ENCODE results near the gene EN1.
A peak's percentile ranks its signal among the peaks of the same experiment; 100 is the strongest.

Gene EN1

GRCh38 chr2:118816669-118817068, 30.8 kb downstream of the EN1 start:
- no peak for DNase-seq

GRCh38 chr2:118815731-118816130, 31.7 kb downstream of the EN1 start:
- DNase-seq, result no peak

DNA sequence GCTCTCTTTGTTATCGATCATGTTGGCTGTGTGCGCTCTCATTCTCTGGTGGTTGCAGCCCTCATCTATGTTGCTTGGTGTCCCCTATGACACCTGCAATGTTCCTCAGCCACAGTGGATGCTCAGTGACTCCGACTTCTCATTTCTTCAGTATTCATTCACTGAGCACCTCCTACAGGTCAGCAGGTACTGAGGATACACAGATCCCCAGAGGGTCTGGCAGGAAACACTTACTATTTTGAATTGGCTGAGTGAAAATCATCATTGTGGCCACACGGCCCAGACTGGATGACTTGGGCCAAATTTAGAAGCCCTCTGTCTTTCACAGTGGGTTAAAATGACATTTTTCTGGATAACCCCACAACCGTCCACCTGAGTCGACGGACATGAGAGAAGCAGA, 32.1 kb downstream of the EN1 start:
- DNase-seq, result no peak

- DNase-seq, result no peak
Measured at GRCh38 chr2:118814368-118814767, 33.1 kb downstream of the EN1 start.

DNA sequence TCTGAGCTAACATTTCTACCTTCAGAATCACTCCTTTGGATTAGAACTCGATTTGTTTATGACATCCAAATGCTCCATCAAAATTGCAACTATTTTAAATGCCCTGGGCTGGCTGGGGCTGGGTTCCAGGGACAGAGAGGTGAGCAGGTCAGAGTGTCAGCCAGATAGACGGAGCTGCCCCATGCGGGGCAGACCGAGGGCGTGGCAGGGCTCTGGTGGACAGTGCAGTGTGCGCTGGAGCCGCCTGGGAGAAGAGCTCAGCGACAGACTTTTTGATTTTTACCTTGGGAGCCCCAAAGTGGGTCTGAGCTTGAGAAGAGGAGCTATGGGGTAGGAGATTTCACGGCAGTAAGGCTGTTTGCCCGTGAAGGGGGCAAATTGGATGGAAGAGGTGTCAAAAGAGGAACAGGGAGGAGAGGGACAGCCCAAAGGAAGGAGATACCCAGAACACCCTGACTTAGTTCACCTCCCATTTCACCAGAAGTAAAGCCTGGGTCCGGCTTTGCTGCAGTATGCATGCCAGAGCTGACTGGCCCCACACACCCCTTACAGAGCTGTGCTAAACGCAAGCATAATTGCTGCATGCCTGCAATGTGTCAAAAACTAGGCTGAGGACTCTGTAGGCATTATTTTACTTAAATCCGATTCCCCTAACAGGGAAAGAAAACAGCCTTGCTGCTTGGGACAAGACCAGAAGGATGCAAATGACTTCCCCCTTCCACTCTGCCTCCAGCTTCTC, 33.7 kb downstream of the EN1 start:
- DNase-seq, result no peak

GRCh38 chr2:118813111-118813510, 34.3 kb downstream of the EN1 start:
- no peak for DNase-seq

DNA sequence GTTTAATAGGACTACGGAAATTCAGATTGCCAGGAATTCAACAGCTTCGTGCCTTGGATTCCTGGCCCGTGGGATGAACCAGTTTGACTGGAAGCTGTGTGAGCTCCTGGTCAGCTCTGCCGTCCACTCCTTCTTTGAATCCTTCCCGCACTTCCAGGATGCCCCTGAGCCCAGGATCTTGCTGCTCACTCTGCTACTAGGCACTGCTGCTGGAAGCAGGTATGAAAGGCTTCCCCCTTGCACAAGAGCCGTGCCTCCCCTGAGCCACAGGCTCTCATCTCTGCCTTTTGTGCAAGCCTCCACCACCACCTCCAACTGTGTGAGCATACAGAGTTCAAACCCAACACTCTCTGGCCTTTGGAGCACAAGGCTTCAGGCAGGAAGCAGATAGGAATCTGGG, 34.9 kb downstream of the EN1 start:
- no peak for DNase-seq

DNA sequence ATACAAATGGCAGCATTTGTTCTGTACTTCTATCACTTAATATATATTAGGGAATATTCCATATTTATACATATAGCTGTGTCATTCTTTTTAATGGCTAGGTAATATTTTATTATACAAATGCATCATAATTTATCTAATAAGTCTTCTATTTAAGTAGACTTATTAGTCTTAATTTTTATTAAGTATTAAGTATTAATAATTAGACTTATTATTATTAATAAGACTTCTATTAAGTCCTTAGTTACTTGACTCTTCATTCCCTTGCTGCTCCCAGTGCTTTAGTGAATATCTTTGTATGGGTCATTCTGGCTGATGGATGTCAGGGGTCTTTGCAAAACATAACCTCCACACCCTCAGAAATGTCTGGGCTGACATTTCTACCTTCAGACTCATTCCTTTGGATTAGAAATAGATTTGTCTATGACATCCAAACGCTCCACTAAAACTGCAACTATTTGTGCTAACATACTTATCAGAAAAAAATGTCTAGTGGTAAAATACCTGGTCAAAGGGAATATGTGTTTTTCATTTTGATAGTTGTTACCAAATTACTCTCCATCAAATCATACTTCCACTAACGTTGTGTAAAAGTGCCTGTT, 35.8 kb downstream of the EN1 start:
- DNase-seq, result no peak

GRCh38 chr2:118810766-118811165, 36.7 kb downstream of the EN1 start:
- DNase-seq, result no peak

- no peak for DNase-seq
Measured at GRCh38 chr2:118808429-118808809, 39.0 kb downstream of the EN1 start.

- DNase-seq, result no peak
Measured at GRCh38 chr2:118807668-118808428, 39.6 kb downstream of the EN1 start.

DNA sequence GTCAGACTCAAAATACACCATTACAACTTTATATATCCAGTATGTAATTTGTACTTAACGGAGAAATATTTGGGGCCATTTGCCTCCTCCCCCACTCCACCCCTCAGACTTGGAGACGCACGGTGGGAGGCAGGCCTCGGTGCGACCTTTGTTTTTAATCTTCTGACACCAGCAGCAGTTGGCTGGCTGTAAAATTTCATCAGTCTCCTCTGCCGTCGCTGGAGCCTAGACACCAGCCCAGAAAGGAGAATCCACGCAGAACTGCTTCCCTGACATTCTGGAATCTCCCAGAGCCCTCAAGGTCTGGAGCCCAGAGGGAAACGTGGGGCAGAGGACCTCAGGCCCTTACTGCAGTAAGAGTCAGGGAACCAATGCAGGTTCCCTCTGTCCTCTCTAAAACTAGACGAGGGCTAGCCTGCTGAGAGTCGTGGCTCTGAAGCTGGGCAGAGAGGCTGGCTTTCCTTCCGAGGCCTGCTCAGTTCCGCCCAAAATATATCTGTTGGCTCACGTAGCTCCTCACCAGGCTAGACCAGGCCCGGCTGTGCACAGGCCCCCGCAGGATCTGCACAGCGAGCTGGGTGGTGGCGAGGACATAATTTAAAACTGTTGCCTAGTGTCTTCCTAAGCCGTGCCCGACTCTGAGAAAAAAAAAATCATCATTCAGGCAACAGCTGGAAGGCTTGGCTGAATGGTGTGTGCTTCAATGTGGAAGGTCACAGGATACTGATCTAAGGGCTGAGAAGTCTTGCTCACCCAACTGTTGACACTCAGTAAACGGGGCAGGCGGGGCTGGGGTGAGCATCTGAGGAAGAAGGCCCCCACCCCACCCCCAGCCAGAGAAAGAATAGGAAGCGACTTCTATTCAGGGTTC, 40.4 kb downstream of the EN1 start:
- no peak for DNase-seq

- DNase-seq, result no peak
Measured at GRCh38 chr2:118805064-118805690, 42.3 kb downstream of the EN1 start.

DNA sequence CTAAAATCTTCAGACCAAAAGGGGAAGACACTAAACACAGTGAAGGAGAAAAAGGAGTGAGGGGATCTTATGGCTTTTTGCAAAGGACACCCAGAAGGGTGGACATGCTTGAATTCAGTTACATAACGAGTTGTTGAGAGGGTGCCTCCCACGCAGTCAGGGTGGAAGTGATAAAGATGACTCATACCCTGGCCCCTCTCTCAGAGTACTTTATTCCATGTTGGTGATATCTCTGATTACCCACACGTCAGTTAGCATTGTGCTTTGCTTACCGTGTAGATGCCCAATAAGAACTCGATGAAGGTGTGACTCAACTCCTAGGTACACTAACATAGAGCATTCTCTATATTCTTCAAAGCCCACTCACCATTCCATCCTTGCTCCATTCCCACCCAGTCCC, 44.4 kb downstream of the EN1 start:
- peak; percentile 1 for DNase-seq

DNA sequence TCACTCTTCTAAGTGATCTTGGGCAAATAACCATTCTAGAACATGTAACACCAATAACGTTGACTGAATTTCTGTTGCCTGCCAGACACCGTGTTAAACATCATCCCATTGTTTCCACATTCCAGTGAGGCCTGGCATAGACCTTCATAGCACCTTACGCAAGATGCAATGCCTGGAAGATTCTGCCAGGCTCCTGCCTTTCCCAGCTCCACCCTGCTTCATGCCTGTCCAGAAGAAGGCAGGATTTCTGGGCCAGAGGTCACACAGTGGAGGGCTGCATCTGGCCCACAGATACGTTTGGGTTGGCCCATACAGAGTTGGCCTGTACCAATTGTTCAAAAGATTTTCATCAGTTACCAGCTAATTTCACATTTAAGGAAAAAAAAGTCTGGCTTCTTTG, 46.3 kb downstream of the EN1 start:
- no peak for DNase-seq

DNA sequence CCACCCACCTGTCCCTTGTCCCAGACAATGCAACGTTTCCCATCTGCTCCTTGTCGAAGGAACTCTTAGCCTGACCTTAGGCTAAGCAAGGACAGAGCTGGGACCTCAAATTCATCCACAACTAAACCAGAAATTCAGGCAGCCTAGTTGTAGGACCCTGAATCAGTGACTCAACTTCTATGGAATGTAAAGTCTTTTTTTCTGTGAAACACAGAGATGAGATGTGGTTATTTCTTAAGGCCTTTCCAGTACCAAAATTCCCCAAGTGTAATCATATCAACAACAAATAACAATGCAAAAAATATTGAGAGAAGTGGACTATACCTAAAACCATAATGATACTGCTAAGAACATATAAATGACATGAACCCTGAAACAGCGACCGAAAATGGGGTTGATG, 46.7 kb downstream of the EN1 start:
- DNase-seq, result no peak

GRCh38 chr2:118794546-118794945, 52.9 kb downstream of the EN1 start:
- DNase-seq, result no peak

Data from hematopoietic multipotent progenitor cell treated with erythropoietin and hydrocortisone succinate and interleukin-3 and kit ligand, for 4 days (in vitro differentiated cells).